HL-60/S4 (cell line): Measurements from ENCODE around the gene ZNF385B.

Experiments
- in situ Hi-C: fragments of 300-500 bp; cut with MboI; formaldehyde crosslinking; loops from 2 replicates; pipeline ENCODE4 v1.14.3; 2022; ENCODE audit warnings: low sequenced_read_pairs

The ZNF385B gene

DNA sequence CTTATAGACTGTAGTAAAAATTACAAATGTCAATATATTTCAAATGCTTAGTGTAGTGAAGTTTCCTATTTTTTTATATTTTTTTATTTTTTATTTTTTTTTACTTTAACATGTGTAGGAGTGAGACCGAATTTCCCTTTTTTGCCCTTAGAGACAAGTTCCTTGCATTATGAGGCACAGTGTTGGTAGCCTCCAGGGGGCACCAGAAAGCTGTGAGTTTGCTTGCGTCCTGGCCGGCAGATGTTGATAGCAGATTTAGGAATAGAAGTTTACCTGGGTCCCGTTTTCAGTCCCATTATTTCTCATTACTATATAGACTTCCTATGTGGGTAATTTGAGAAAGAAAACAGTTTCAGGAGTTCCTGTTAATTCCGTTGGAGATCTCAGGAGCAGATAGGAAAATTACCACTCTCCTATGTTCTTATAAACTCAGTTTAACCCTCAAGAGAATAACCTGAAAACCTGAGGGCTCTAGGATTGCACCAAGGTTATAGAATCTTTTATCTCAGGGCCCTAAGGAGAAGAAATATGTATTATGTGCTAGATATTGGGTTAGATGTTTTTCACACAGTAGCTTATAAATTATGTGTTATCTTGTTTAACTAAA lies 439.3 kb downstream of the ZNF385B start:
- in situ Hi-C loops: loop anchor here (25.0 kb wide), 1 partner anchor 340 kb away; no protein-coding TSS in a partner anchor

- in situ Hi-C loops: loop anchor here (25.0 kb wide), 1 partner anchor 345 kb away; no protein-coding TSS in a partner anchor
Measured at GRCh38 chr2:179417436-179417949, 443.9 kb downstream of the ZNF385B start.

GRCh38 chr2:179412112-179412511 lies 449.3 kb downstream of the ZNF385B start:
- in situ Hi-C loops: loop anchor here (25.0 kb wide), 1 partner anchor 350 kb away; no protein-coding TSS in a partner anchor

DNA sequence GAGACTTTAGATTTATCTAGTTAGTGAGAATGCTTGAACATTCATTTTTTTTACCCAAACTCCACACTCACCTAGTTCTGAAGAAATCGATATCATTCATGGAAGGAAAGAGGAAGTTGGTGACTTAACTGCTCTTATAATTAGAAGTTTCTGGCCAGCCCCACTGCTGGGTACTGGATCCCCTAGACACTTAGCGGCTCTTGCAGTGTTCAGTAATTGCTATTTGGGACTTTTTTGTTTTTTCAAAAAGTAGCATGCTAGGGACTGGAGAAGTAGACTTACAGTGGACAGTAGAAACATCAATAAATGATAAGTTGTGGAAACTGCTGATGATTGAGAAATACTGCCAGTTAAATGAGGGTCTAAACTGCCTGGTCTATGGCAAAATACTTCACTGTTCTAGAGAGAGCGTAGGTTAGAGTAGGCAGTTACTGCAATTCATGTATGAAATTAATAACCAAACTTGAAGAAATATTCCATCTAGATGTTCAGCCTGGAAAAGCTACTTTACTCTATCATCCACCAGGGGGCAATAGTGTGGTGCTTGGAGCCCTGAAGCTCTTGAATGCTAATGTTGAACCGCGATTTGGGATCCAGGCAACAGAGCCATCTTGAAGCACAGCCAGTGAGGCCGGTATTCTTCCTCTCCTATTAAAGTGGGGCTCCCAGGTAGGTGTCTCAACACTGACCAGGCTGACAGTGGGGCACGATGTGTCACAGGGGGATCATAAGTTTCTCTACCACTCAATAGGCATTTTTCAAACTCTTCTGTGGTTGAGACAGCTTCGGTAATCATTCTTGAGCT lies 450.7 kb downstream of the ZNF385B start:
- in situ Hi-C loops: loop anchor here (25.0 kb wide), 1 partner anchor 352 kb away; no protein-coding TSS in a partner anchor

DNA sequence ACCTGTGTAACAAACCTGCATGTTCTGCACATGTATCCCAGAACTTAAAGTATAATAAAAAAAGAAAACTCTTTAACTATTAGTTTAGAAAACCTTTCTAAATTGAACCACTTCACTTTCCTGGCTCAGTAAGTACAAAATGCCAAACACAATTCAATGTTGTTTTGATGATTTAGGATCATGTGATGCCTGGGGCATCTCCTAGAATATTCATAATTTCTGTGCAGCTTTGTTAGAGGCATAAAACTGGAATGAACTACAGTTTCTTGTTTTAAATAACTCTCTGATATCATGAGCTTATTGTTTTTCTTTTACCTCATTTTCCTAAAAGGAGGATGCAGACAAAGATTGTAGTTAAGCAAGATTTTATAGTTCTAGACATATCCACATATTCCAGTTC lies 457.8 kb downstream of the ZNF385B start:
- in situ Hi-C loops: loop anchor here (25.0 kb wide), 1 partner anchor 359 kb away; no protein-coding TSS in a partner anchor

DNA sequence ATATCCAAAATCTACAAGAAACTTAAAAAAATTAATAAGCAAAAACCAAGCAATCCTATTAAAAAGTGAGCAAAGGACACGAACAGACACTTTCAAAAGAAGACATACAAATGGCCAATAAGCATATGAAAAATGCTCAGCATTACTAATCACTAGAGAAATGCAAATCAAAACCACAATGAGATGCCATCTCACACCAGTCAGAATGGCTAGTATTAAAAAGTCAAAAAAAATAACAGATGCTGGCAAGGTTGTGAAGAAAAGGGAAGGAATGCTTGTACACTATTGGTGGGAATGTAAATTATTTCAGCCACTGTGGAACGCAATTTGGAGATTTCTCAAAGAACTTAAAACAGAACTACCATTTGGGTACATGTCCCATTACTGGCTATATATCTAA lies 467.9 kb downstream of the ZNF385B start:
- in situ Hi-C loops: no loop called here
